Activated T-helper 17 cell treated with anti-CD3 and anti-CD28 coated beads, Interleukin-2, amount 50 U/mL, for 72 hours (primary cell): Measurements from ENCODE around the gene HS6ST3. TPM values are rescaled to one million over a fixed set of nuclear protein-coding genes. Genes with fewer than 3 reads are reported as not detected.

Source experiments
- ATAC-seq: fragments of 150-1000 bp; cut with Tn5 transposase; replicated peaks from 2 replicates; pipeline ENCODE4 v1.10.0; 2021; ENCODE audit warnings: mild to moderate bottlenecking, moderate library complexity
- H3K27ac Mint-ChIP-seq: one replicate; pipeline ENCODE4 v1.8.0; 2022; ENCODE audit warnings: mixed read lengths
- H3K27me3 Mint-ChIP-seq: one replicate; pipeline ENCODE4 v1.8.0; 2022; ENCODE audit warnings: mixed read lengths
- H3K36me3 Mint-ChIP-seq: one replicate; pipeline ENCODE4 v1.8.0; 2022; ENCODE audit warnings: low read depth, mild to moderate bottlenecking, mixed read lengths
- H3K4me1 Mint-ChIP-seq: one replicate; pipeline ENCODE4 v1.8.0; 2022; ENCODE audit warnings: mixed read lengths
- H3K4me3 Mint-ChIP-seq: one replicate; pipeline ENCODE4 v1.8.0; 2022; ENCODE audit warnings: mild to moderate bottlenecking, mixed read lengths
- H3K9me3 Mint-ChIP-seq: one replicate; pipeline ENCODE4 v1.8.0; 2022; ENCODE audit warnings: mixed read lengths
- total RNA-seq, 2 donors: library from RNA; stranded (reverse); gene quantifications; one replicate each; pipeline ENCODE4 v1.2.3, GENCODE V29; 2022

The HS6ST3 gene
- total RNA-seq, 2 donors from 2014 or later: not detected

- no peaks in the 10 kb centered on the region for H3K4me1 Mint-ChIP-seq
- ATAC-seq: no peak
- H3K36me3 Mint-ChIP-seq: no peaks in the 10 kb centered on the region
- H3K27me3 Mint-ChIP-seq: no peaks in the 10 kb centered on the region
- no peak overlapping the region for H3K4me3 Mint-ChIP-seq
- H3K9me3 Mint-ChIP-seq: no peaks in the 10 kb centered on the region
- H3K27ac Mint-ChIP-seq: no peak overlapping the region
Observed at GRCh38 chr13:96119921-96120320, 30.0 kb downstream of the HS6ST3 start.

- ATAC-seq: no peak
- H3K4me3 Mint-ChIP-seq: no peak overlapping the region
- no peaks in the 10 kb centered on the region for H3K27me3 Mint-ChIP-seq
- H3K9me3 Mint-ChIP-seq: no peaks in the 10 kb centered on the region
- no peaks in the 10 kb centered on the region for H3K4me1 Mint-ChIP-seq
- no peaks in the 10 kb centered on the region for H3K36me3 Mint-ChIP-seq
- no peak overlapping the region for H3K27ac Mint-ChIP-seq
Observed at GRCh38 chr13:96130818-96131340, 41.0 kb downstream of the HS6ST3 start.

- no peaks in the 10 kb centered on the region for H3K36me3 Mint-ChIP-seq
- H3K27ac Mint-ChIP-seq: no peak overlapping the region
- H3K27me3 Mint-ChIP-seq: no peaks in the 10 kb centered on the region
- no peak overlapping the region for H3K4me3 Mint-ChIP-seq
- no peaks in the 10 kb centered on the region for H3K4me1 Mint-ChIP-seq
- H3K9me3 Mint-ChIP-seq: no peaks in the 10 kb centered on the region
- no peak for ATAC-seq
Observed at GRCh38 chr13:96141032-96141431, 51.1 kb downstream of the HS6ST3 start.

GRCh38 chr13:96159725-96160124, 69.8 kb downstream of the HS6ST3 start:
- H3K4me3 Mint-ChIP-seq: no peak overlapping the region
- no peaks in the 10 kb centered on the region for H3K36me3 Mint-ChIP-seq
- no peaks in the 10 kb centered on the region for H3K4me1 Mint-ChIP-seq
- H3K27me3 Mint-ChIP-seq: no peaks in the 10 kb centered on the region
- ATAC-seq: no peak
- H3K27ac Mint-ChIP-seq: no peak overlapping the region
- H3K9me3 Mint-ChIP-seq: peaks cover 9% of the 10 kb centered on the region

- no peak for ATAC-seq
- Mint-ChIP-seq H3K4me3 (no peak overlapping the region), H3K9me3 (peaks cover 9% of the 10 kb centered on the region), H3K4me1 (no peaks in the 10 kb centered on the region), H3K27me3 (no peaks in the 10 kb centered on the region), H3K27ac (no peak overlapping the region), H3K36me3 (no peaks in the 10 kb centered on the region)
Observed at GRCh38 chr13:96161141-96161540, 71.2 kb downstream of the HS6ST3 start.

- Mint-ChIP-seq H3K27ac (no peak overlapping the region), H3K27me3 (no peaks in the 10 kb centered on the region), H3K9me3 (peaks cover 5% of the 10 kb centered on the region), H3K4me1 (no peaks in the 10 kb centered on the region), H3K4me3 (no peak overlapping the region), H3K36me3 (no peaks in the 10 kb centered on the region)
- ATAC-seq: no peak
Observed at GRCh38 chr13:96165840-96166239, 75.9 kb downstream of the HS6ST3 start.

GRCh38 chr13:96172066-96172465, 82.2 kb downstream of the HS6ST3 start:
- no peak for ATAC-seq
- no peaks in the 10 kb centered on the region for H3K27me3 Mint-ChIP-seq
- H3K4me1 Mint-ChIP-seq: no peaks in the 10 kb centered on the region
- H3K4me3 Mint-ChIP-seq: no peak overlapping the region
- H3K27ac Mint-ChIP-seq: no peak overlapping the region
- H3K36me3 Mint-ChIP-seq: no peaks in the 10 kb centered on the region
- peaks cover 6% of the 10 kb centered on the region for H3K9me3 Mint-ChIP-seq

GRCh38 chr13:96178759-96179158, 88.9 kb downstream of the HS6ST3 start:
- no peaks in the 10 kb centered on the region for H3K27me3 Mint-ChIP-seq
- no peak for ATAC-seq
- H3K4me3 Mint-ChIP-seq: no peak overlapping the region
- no peak overlapping the region for H3K27ac Mint-ChIP-seq
- no peaks in the 10 kb centered on the region for H3K36me3 Mint-ChIP-seq
- H3K4me1 Mint-ChIP-seq: no peaks in the 10 kb centered on the region
- H3K9me3 Mint-ChIP-seq: peaks cover 6% of the 10 kb centered on the region

- Mint-ChIP-seq H3K27me3 (no peaks in the 10 kb centered on the region), H3K4me3 (no peak overlapping the region), H3K27ac (no peak overlapping the region), H3K36me3 (no peaks in the 10 kb centered on the region), H3K4me1 (no peaks in the 10 kb centered on the region), H3K9me3 (peaks cover 6% of the 10 kb centered on the region)
- no peak for ATAC-seq
Observed at GRCh38 chr13:96179309-96179708, 89.4 kb downstream of the HS6ST3 start.

GRCh38 chr13:96181911-96182310, 92.0 kb downstream of the HS6ST3 start:
- Mint-ChIP-seq H3K27ac (no peak overlapping the region), H3K4me1 (no peaks in the 10 kb centered on the region), H3K36me3 (no peaks in the 10 kb centered on the region), H3K4me3 (no peak overlapping the region), H3K9me3 (peaks cover 1% of the 10 kb centered on the region), H3K27me3 (no peaks in the 10 kb centered on the region)
- no peak for ATAC-seq

- no peaks in the 10 kb centered on the region for H3K27me3 Mint-ChIP-seq
- no peak overlapping the region for H3K27ac Mint-ChIP-seq
- no peaks in the 10 kb centered on the region for H3K36me3 Mint-ChIP-seq
- peaks cover 4% of the 10 kb centered on the region for H3K9me3 Mint-ChIP-seq
- no peaks in the 10 kb centered on the region for H3K4me1 Mint-ChIP-seq
- H3K4me3 Mint-ChIP-seq: no peak overlapping the region
- no peak for ATAC-seq
Observed at GRCh38 chr13:96185818-96186217, 95.9 kb downstream of the HS6ST3 start.

- Mint-ChIP-seq H3K9me3 (peaks cover 4% of the 10 kb centered on the region), H3K36me3 (no peaks in the 10 kb centered on the region), H3K4me1 (no peaks in the 10 kb centered on the region), H3K4me3 (no peak overlapping the region), H3K27ac (no peak overlapping the region), H3K27me3 (no peaks in the 10 kb centered on the region)
- no peak for ATAC-seq
Observed at GRCh38 chr13:96191367-96191766, 101.5 kb downstream of the HS6ST3 start.

GRCh38 chr13:96193728-96194310, 103.9 kb downstream of the HS6ST3 start:
- no peaks in the 10 kb centered on the region for H3K4me1 Mint-ChIP-seq
- H3K27ac Mint-ChIP-seq: no peak overlapping the region
- no peak for ATAC-seq
- peaks cover 4% of the 10 kb centered on the region for H3K9me3 Mint-ChIP-seq
- no peaks in the 10 kb centered on the region for H3K27me3 Mint-ChIP-seq
- no peak overlapping the region for H3K4me3 Mint-ChIP-seq
- no peaks in the 10 kb centered on the region for H3K36me3 Mint-ChIP-seq

- Mint-ChIP-seq H3K36me3 (no peaks in the 10 kb centered on the region), H3K27me3 (no peaks in the 10 kb centered on the region), H3K4me3 (no peak overlapping the region), H3K4me1 (no peaks in the 10 kb centered on the region), H3K27ac (no peak overlapping the region), H3K9me3 (no peaks in the 10 kb centered on the region)
- ATAC-seq: no peak
Observed at GRCh38 chr13:96198038-96198437, 108.1 kb downstream of the HS6ST3 start.

GRCh38 chr13:96199315-96199714, 109.4 kb downstream of the HS6ST3 start:
- no peaks in the 10 kb centered on the region for H3K27me3 Mint-ChIP-seq
- no peaks in the 10 kb centered on the region for H3K9me3 Mint-ChIP-seq
- no peaks in the 10 kb centered on the region for H3K36me3 Mint-ChIP-seq
- no peaks in the 10 kb centered on the region for H3K4me1 Mint-ChIP-seq
- no peak overlapping the region for H3K27ac Mint-ChIP-seq
- ATAC-seq: no peak
- no peak overlapping the region for H3K4me3 Mint-ChIP-seq

- H3K9me3 Mint-ChIP-seq: no peaks in the 10 kb centered on the region
- no peak overlapping the region for H3K27ac Mint-ChIP-seq
- ATAC-seq: no peak
- no peaks in the 10 kb centered on the region for H3K27me3 Mint-ChIP-seq
- no peak overlapping the region for H3K4me3 Mint-ChIP-seq
- H3K36me3 Mint-ChIP-seq: no peaks in the 10 kb centered on the region
- no peaks in the 10 kb centered on the region for H3K4me1 Mint-ChIP-seq
Observed at GRCh38 chr13:96200810-96201209, 110.9 kb downstream of the HS6ST3 start.
